Keratinocyte (primary cell): ENCODE data around the gene PRAME.

Experiments used
- CTCF ChIP-seq, 3 experiments: IDR thresholded peaks in 1 of 3; conservative IDR thresholded peaks in 1 of 3; optimal IDR thresholded peaks in 1 of 3; 2 replicates in 2 of 3; 3 replicates in 1 of 3; pipeline versions ENCODE3 to v1.5.1; 2011; ENCODE audit warnings: low read length in 3 of 3, mild to moderate bottlenecking in 3 of 3, moderate library complexity in 2 of 3, control low read depth in 1 of 3, inconsistent platforms in 1 of 3; ENCODE audit not compliant: insufficient read depth in 2 of 3; ENCODE audit errors: extremely low read depth in 1 of 3
- EZH2 ChIP-seq: IDR thresholded peaks from one replicate; pipeline ENCODE4 v1.6.1; 2012; ENCODE audit warnings: inconsistent platforms, mild to moderate bottlenecking, low read length, moderate library complexity

- no peak for TF ChIP-seq CTCF (optimal IDR thresholded peaks at IDR 0.05 in 1 of 3, IDR thresholded peaks at IDR 0.05 in 1 of 3, conservative IDR thresholded peaks at IDR 0.05 in 1 of 3; ENCODE audit: extremely low read depth in 1 of 3, insufficient read depth in 2 of 3, low read length in 3 of 3)
- TF ChIP-seq EZH2: no peak
Observed at GRCh38 chr22:22600531-22601261, 41.6 kb upstream of the PRAME start.
